Hepatocyte (in vitro differentiated cells): ENCODE data around the gene ITPR2. TPM values are rescaled to one million over a fixed set of nuclear protein-coding genes. Genes with fewer than 3 reads are reported as not detected.

ENCODE experiments used
- DNase-seq: peaks from one replicate; pipeline ENCODE4 v3.0.0-alpha.2; 2016; ENCODE audit warnings: low spot score
- H2AFZ ChIP-seq: fragments of 200-600 bp; sonication (generic); 2 replicates; pipeline ENCODE4 v1.6.0; 2016; ENCODE audit warnings: antibody characterized with exemption, mild to moderate bottlenecking
- H3K27ac ChIP-seq: fragments of 200-600 bp; sonication (generic); 2 replicates; pipeline ENCODE4 v1.5.1; 2016; ENCODE audit warnings: mild to moderate bottlenecking
- H3K27me3 ChIP-seq: fragments of 200-600 bp; sonication (generic); 2 replicates; pipeline ENCODE4 v1.6.1; 2016
- H3K36me3 ChIP-seq: fragments of 200-600 bp; sonication (generic); replicated peaks from 2 replicates; pipeline ENCODE4 v1.5.1; 2016; ENCODE audit warnings: low read depth; ENCODE audit not compliant: insufficient read depth
- H3K4me1 ChIP-seq: fragments of 200-600 bp; sonication (generic); 2 replicates; pipeline ENCODE4 v1.5.1; 2016; ENCODE audit warnings: mild to moderate bottlenecking, moderate library complexity; ENCODE audit not compliant: insufficient read depth
- H3K4me2 ChIP-seq: fragments of 200-600 bp; sonication (generic); 2 replicates; pipeline ENCODE4 v1.6.0; 2016
- H3K4me3 ChIP-seq: fragments of 200-600 bp; sonication (generic); 2 replicates; pipeline ENCODE4 v1.5.1; 2016; ENCODE audit warnings: mild to moderate bottlenecking
- H3K79me2 ChIP-seq: fragments of 200-600 bp; sonication (generic); 2 replicates; pipeline ENCODE4 v1.6.0; 2017; ENCODE audit warnings: mild to moderate bottlenecking
- H3K9me2 ChIP-seq: fragments of 200-600 bp; sonication (generic); replicated peaks from 2 replicates; pipeline ENCODE4 v1.6.0; 2017; ENCODE audit warnings: mild to moderate bottlenecking; ENCODE audit not compliant: insufficient read depth
- H3K9me3 ChIP-seq: fragments of 200-600 bp; sonication (generic); 2 replicates; pipeline ENCODE4 v1.5.1; 2016; ENCODE audit warnings: low read depth, mild to moderate bottlenecking
- H4K20me1 ChIP-seq: fragments of 200-600 bp; sonication (generic); 2 replicates; pipeline ENCODE4 v1.6.0; 2016; ENCODE audit warnings: mild to moderate bottlenecking; ENCODE audit not compliant: insufficient read depth, poor library complexity, severe bottlenecking
- EZH2 ChIP-seq: fragments of 200-600 bp; sonication (generic); IDR thresholded peaks from 2 replicates; pipeline ENCODE4 v1.6.1; 2016; ENCODE audit warnings: antibody characterized with exemption, mild to moderate bottlenecking, borderline replicate concordance
- EZH2phosphoT487 ChIP-seq: fragments of 200-600 bp; sonication (generic); IDR thresholded peaks from one replicate; pipeline ENCODE4 v1.6.1; 2018; ENCODE audit warnings: antibody characterized with exemption, mild to moderate bottlenecking, low read depth, moderate library complexity; ENCODE audit not compliant: unreplicated experiment, severe bottlenecking
- WGBS: methylation state at CpG from one replicate; pipeline ENCODE4 v1.1.6; 2016; ENCODE audit warnings: low lambda C conversion rate; ENCODE audit errors: missing lambda C conversion rate; 5-methylcytosine and 5-hydroxymethylcytosine counted together
- polyA plus RNA-seq: library from polyadenylated mRNA; unstranded; fragments of >200 nt; fragmentation: Nextera tagmentation; extraction: Ambion mirVana; gene quantifications from 2 replicates; pipeline ENCODE4 v1.2.1, GENCODE V29; 2016
- total RNA-seq: library from RNA; depleted of rRNA; stranded (reverse); fragments of >200 nt; gene quantifications from 2 replicates; pipeline ENCODE4 v1.2.3, GENCODE V29; 2014
- TF ChIP-seq, protein P1 (sequence below): fragments of 200-600 bp; sonication (generic); IDR thresholded peaks from 2 replicates; pipeline ENCODE4 v1.5.1; 2016; ENCODE audit warnings: antibody characterized with exemption, mild to moderate bottlenecking; ENCODE audit not compliant: poor library complexity

ITPR2 gene
- total and polyA plus RNA-seq, 2 experiments from 2014 or later = 22.0 to 51.4 TPM

- Histone ChIP-seq H3K4me3 (no peak overlapping the region), H3K36me3 (no peaks in the 10 kb centered on the region), H3K27ac (no peak overlapping the region), H4K20me1 (no peaks in the 10 kb centered on the region), H3K4me2 (no peak overlapping the region), H3K79me2 (no peaks in the 10 kb centered on the region), H3K9me3 (no peaks in the 10 kb centered on the region), H3K4me1 (no peaks in the 10 kb centered on the region), H3K9me2 (no peaks in the 10 kb centered on the region), H3K27me3 (no peaks in the 10 kb centered on the region), H2AFZ (no peak overlapping the region)
- DNase-seq = no peak
- 86% methylated on average over 1 of the region's 1 CpG for WGBS
- TF ChIP-seq, protein P1, sequence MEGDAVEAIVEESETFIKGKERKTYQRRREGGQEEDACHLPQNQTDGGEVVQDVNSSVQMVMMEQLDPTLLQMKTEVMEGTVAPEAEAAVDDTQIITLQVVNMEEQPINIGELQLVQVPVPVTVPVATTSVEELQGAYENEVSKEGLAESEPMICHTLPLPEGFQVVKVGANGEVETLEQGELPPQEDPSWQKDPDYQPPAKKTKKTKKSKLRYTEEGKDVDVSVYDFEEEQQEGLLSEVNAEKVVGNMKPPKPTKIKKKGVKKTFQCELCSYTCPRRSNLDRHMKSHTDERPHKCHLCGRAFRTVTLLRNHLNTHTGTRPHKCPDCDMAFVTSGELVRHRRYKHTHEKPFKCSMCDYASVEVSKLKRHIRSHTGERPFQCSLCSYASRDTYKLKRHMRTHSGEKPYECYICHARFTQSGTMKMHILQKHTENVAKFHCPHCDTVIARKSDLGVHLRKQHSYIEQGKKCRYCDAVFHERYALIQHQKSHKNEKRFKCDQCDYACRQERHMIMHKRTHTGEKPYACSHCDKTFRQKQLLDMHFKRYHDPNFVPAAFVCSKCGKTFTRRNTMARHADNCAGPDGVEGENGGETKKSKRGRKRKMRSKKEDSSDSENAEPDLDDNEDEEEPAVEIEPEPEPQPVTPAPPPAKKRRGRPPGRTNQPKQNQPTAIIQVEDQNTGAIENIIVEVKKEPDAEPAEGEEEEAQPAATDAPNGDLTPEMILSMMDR = no peak
- TF ChIP-seq EZH2 = no peak
Measured at GRCh38 chr12:26648999-26649398, 184.0 kb downstream of the ITPR2 start.

DNA sequence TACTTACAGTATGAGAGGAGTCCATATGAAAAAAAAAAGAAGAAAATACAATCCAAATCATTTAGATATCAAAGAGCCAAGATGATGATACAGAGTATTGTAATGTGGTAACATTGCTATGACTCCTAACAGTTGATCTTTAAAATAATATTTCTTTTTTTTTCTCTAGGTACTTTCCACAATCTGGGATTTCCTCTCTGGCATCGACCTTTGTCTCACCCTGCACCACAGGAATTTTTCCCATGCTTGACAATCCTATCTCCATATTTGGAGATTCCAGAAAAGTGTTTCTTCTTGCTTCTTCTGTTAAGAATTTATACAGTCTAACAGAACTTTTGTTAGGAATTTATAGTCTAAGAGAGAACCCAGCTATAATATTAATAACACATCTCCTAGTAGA lies 184.4 kb downstream of the ITPR2 start:
- Histone ChIP-seq H3K4me3 (no peak overlapping the region), H3K27me3 (no peaks in the 10 kb centered on the region), H3K36me3 (no peaks in the 10 kb centered on the region), H3K9me3 (no peaks in the 10 kb centered on the region), H3K79me2 (no peaks in the 10 kb centered on the region), H3K4me2 (no peak overlapping the region), H3K9me2 (no peaks in the 10 kb centered on the region), H4K20me1 (no peaks in the 10 kb centered on the region), H2AFZ (no peak overlapping the region), H3K4me1 (no peaks in the 10 kb centered on the region), H3K27ac (no peak overlapping the region)
- TF ChIP-seq EZH2 (no peak), EZH2phosphoT487 (no peak)
- TF ChIP-seq, protein P1 = no peak
- DNase-seq = no peak
- 25% methylated on average over 1 of the region's 1 CpG for WGBS

- H3K36me3 ChIP-seq = no peaks in the 10 kb centered on the region
- 86% methylated on average over 3 of the region's 3 CpGs for WGBS
- no peaks in the 10 kb centered on the region for H3K27me3 ChIP-seq
- no peaks in the 10 kb centered on the region for H4K20me1 ChIP-seq
- H3K27ac ChIP-seq = no peak overlapping the region
- no peak for TF ChIP-seq EZH2phosphoT487
- TF ChIP-seq EZH2 = no peak
- TF ChIP-seq, protein P1 = no peak
- H2AFZ ChIP-seq = no peak overlapping the region
- H3K9me3 ChIP-seq = no peaks in the 10 kb centered on the region
- H3K4me3 ChIP-seq = no peak overlapping the region
- no peak for DNase-seq
- H3K4me2 ChIP-seq = no peak overlapping the region
- no peaks in the 10 kb centered on the region for H3K9me2 ChIP-seq
- H3K79me2 ChIP-seq = no peaks in the 10 kb centered on the region
- no peaks in the 10 kb centered on the region for H3K4me1 ChIP-seq
Measured at GRCh38 chr12:26648066-26648465, 184.9 kb downstream of the ITPR2 start.

GRCh38 chr12:26647088-26647487 lies 185.9 kb downstream of the ITPR2 start:
- H3K4me2 ChIP-seq = no peak overlapping the region
- H3K9me3 ChIP-seq = no peaks in the 10 kb centered on the region
- no peak overlapping the region for H3K4me3 ChIP-seq

More at GRCh38 chr12:26647088-26647487, 185.9 kb downstream of the ITPR2 start:
- H3K27me3 ChIP-seq = no peaks in the 10 kb centered on the region
- H3K27ac ChIP-seq = no peak overlapping the region
- H3K9me2 ChIP-seq = no peaks in the 10 kb centered on the region
- H3K79me2 ChIP-seq = no peaks in the 10 kb centered on the region
- no peaks in the 10 kb centered on the region for H3K4me1 ChIP-seq
- H3K36me3 ChIP-seq = no peaks in the 10 kb centered on the region
- H2AFZ ChIP-seq = no peak overlapping the region
- no peak for DNase-seq
- H4K20me1 ChIP-seq = no peaks in the 10 kb centered on the region
- no peak for TF ChIP-seq EZH2phosphoT487
- 94% methylated on average over 3 of the region's 3 CpGs for WGBS
